Subcutaneous abdominal adipose tissue (tissue), 5 donors: Measurements from ENCODE around the gene LRRC9.

Source experiments
- H3K27ac ChIP-seq: one replicate; pipeline ENCODE4 v1.7.0; 2013; ENCODE audit warnings: low read depth, mild to moderate bottlenecking, inconsistent platforms, low read length, moderate library complexity
- H3K27me3 ChIP-seq, 5 donors: one replicate each; pipeline ENCODE4 v1.7.0; 2013; ENCODE audit warnings: low read length in 5 of 5, inconsistent platforms in 1 of 5; ENCODE audit not compliant: control insufficient read depth in 5 of 5, insufficient read depth in 4 of 5
- H3K36me3 ChIP-seq, 5 donors: one replicate each; pipeline ENCODE4 v1.7.0; 2013; ENCODE audit warnings: low read length in 5 of 5; ENCODE audit not compliant: control insufficient read depth in 5 of 5, insufficient read depth in 5 of 5
- H3K4me1 ChIP-seq, 5 donors: one replicate each; pipeline ENCODE4 v1.7.0; 2013; ENCODE audit warnings: low read length in 5 of 5, mild to moderate bottlenecking in 3 of 5, moderate library complexity in 1 of 5; ENCODE audit not compliant: control insufficient read depth in 5 of 5, insufficient read depth in 5 of 5
- H3K4me3 ChIP-seq, 5 donors: one replicate each; pipeline ENCODE4 v1.7.0; 2013; ENCODE audit warnings: low read length in 5 of 5, low read depth in 1 of 5
- H3K9ac ChIP-seq, 5 donors: one replicate each; pipeline ENCODE4 v1.7.0; 2013; ENCODE audit warnings: low read length in 5 of 5, mild to moderate bottlenecking in 4 of 5, moderate library complexity in 3 of 5
- H3K9me3 ChIP-seq, 5 donors: one replicate each; pipeline ENCODE4 v1.7.0; 2013; ENCODE audit warnings: low read length in 5 of 5; ENCODE audit not compliant: control insufficient read depth in 5 of 5
- donor health status: healthy.
- donor health status: healthy.
- donor health status: healthy.
- donor health status: healthy.
- donor health status: healthy.

The LRRC9 gene

DNA sequence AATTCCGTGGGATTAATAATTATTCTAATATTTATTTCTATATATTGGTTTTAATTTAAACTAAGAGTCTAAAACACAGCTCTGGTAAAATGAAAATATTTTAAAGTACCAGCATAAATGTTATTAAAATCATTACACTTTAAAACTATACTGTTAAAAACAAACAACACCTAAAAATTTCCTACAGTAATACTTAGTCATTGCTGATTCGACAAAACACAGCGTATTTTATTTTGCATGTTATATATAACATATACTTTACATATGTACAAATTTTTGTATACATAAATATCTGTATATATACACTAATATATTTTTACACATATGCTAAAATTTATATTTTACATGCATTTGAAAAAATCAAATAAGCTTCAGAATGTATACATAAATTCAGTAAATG, 165.7 kb downstream of the LRRC9 start:
- Histone ChIP-seq H3K9me3 (no peaks in the 10 kb centered on the region), H3K4me3 (no peak overlapping the region), H3K27ac (no peak overlapping the region), H3K9ac (no peak overlapping the region), H3K36me3 (no peaks in the 10 kb centered on the region), H3K4me1 (peaks cover 0 to 2% (median 0%) of the 10 kb centered on the region in 5 donors), H3K27me3 (no peaks in the 10 kb centered on the region)

DNA sequence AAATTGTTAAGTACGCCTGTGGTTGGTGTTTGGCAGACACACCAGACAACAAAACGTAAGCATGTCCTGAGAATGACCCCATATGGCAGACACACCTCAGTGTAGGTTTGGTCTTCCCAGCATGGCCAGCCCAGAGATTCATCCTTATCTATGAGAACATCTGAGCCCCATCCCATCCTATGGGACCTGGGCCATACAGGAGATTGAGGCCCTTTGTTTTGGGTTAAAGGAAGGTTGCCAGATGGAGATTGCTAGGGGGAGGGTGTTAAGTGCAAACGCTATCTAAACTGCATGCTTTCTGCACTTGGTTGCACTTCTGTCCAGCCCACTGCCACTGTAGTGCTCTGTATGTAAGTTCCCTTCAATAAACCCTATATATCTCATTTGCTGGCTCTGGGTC, 167.7 kb downstream of the LRRC9 start:
- H3K27ac ChIP-seq, result no peak overlapping the region

DNA sequence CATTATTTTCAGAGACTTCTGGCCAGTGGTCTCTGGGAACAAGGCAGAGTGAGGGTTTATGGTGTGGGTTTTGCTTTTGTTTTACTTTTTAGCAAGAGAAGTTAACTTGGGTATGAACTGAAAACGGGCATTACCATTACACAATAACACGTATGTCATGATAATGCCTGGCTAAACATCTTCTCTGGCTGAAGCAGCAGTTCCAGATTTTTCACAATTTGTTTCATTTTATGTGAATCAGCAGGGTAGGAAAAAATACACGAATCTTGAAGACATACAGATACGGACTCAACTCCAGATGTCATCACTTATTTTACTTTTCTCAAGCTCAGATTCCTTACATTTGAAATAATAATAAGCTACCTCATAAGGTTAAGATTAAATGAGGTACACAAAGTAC, 169.3 kb downstream of the LRRC9 start:
- Histone ChIP-seq H3K27ac (no peak overlapping the region), H3K9ac (no peak overlapping the region), H3K4me3 (no peak overlapping the region), H3K4me1 (peaks cover 0 to 19% (median 15%) of the 10 kb centered on the region in 5 donors), H3K9me3 (no peaks in the 10 kb centered on the region), H3K27me3 (no peaks in the 10 kb centered on the region), H3K36me3 (no peaks in the 10 kb centered on the region)

More for the DNA sequence above, 167.7 kb downstream of the LRRC9 start:
- Histone ChIP-seq H3K36me3 (no peaks in the 10 kb centered on the region), H3K27me3 (no peaks in the 10 kb centered on the region), H3K9ac (no peak overlapping the region), H3K4me3 (no peak overlapping the region), H3K9me3 (no peaks in the 10 kb centered on the region), H3K4me1 (peaks cover 0 to 6% (median 2%) of the 10 kb centered on the region in 5 donors)

DNA sequence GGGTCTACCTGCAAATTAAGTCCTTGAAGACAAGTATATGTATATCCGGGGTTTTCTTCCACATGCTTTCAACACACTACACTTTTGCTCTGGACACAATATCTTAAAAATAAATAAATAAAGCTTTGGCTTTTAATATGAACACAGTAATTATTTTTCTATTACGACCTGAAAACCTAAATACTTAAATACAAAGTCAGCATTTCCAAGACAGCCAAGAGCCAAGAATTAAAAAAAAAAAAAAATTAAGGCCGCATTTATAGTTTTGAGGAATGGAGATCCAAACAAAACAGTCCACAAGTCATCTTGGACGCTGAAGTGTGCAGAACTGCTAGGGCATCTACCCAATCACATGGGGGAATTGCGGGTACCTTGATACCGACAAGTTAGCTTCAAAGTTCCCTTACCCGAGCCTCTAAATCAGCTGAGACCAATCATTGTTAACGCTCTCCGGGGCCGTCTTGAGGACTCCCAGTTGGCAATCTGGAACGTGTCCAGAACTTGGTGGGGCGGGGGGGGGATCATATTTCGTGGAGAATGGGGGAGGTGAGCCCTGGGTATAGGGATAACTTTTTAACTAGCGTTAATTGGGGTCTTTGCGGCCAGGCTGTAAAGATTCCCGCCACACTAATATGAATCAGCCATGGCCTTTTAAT, 171.0 kb downstream of the LRRC9 start:
- Histone ChIP-seq H3K27me3 (no peaks in the 10 kb centered on the region), H3K36me3 (no peaks in the 10 kb centered on the region), H3K9me3 (no peaks in the 10 kb centered on the region), H3K4me3 (peak overlapping the region; percentile 76 to 97 (median 94)), H3K9ac (peak overlapping the region; percentile 29 to 97 (median 95)), H3K4me1 (peaks cover 0 to 26% (median 21%) of the 10 kb centered on the region in 5 donors), H3K27ac (peak overlapping the region; percentile 91)

DNA sequence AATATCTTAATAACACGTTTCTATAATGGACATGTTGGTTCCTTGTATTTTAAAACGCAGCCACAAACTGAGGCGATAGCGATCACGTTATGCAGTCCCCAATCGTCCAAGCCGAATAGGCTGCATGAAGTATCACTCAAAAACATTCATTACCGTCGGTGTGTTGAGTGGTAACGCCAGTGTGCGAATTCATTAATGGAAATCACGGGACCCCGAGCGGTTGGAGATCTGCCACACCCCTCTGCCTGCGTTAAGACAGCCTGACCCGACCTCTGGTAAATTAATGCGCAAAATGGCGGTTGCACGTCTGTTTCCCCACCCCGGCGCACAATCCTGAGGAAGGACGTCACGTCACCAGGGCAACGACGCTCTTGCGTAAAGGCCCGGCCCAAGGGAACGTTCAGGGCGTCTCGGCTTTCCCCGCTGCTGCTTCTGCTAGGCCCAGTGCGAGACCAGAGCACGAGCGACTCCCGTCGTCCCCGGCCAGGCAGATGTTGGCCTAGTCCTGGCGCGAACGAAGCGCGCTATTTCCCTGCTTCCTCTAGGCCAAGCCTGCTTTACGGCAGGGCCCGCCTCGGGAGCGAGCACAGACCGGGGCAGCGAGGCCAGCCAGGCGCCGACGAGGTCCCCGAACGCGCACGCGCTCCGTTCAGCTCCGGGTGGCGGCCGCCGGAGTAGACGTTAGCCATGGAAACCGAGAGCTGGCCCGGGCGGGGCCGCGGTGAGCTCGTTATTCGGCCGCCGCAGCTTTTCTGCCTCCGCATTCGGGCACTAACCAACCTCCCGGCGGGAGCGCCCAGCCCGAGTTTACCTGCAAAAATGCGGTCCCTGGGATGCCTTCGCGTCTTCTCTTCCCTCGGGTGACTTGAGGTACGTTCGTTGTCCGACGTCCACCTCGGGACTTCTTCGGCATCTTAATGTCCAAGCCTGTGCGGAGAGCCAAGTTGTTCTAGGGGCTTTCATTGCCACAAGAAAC, 171.9 kb downstream of the LRRC9 start, which contains the start of gene PCNX4:
Gene PCNX4 (plus strand): TSS at position 374 of the 976 bp plus-strand sequence. CDS start 15,716 bp downstream, outside the sequence.
- Histone ChIP-seq H3K9ac (peak within 1 kb of the TSS; percentile 85 to 97 (median 95)), H3K27me3 (no peaks in the 10 kb centered on the region), H3K4me3 (peak within 1 kb of the TSS; percentile 76 to 97 (median 94)), H3K36me3 (no peaks in the 10 kb centered on the region), H3K4me1 (peaks cover 0 to 26% (median 21%) of the 10 kb centered on the region in 5 donors), H3K27ac (peak within 1 kb of the TSS; percentile 91), H3K9me3 (no peaks in the 10 kb centered on the region)

DNA sequence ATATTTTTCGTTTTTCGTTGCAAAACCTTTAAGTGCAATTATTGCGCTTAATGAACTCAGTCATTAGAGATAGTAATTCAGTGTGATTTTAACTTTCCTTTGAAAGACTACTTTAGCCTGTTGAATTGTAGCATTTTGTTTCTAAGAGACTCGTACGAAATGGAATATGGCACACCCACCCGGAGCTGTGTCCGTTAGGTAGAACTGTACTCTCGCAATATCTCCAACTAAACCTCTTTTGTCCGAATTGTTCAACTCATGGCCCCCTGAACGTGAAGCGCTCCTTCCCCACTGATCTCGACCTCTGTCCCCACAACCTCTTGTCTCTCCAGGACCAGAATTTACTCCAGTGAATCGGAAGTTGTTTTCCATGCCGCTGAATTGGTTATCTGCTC, 172.6 kb downstream of the LRRC9 start:
- H3K36me3 ChIP-seq, result no peaks in the 10 kb centered on the region
- peaks cover 0 to 26% (median 21%) of the 10 kb centered on the region in 5 donors for H3K4me1 ChIP-seq
- peak overlapping the region; percentile 85 to 97 (median 95) for H3K9ac ChIP-seq
- peak overlapping the region; percentile 76 to 96 (median 94) for H3K4me3 ChIP-seq
- no peaks in the 10 kb centered on the region for H3K9me3 ChIP-seq
- no peaks in the 10 kb centered on the region for H3K27me3 ChIP-seq
- peak overlapping the region; percentile 91 for H3K27ac ChIP-seq

DNA sequence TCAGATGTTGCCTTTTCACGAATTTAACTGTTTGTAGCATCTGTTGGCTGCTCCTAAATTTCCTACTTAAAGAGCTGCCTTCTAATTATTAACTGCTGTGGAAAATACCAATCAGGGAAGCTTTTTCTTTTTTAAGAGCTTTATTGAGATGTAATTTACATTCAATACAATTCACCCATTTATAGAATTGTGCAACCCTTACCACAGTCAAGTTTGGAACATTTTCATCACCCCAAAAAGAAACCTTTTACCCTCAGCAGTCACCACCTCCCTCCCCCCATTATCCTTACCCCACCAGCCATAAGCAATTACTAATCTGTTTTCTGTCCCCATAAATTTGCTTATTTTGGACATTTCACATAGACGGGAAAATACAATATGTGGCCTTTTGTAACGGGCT, 173.1 kb downstream of the LRRC9 start:
- Histone ChIP-seq H3K27ac (peak overlapping the region; percentile 91), H3K36me3 (peaks cover 0 to 5% (median 2%) of the 10 kb centered on the region in 5 donors), H3K4me1 (peaks cover 0 to 26% (median 21%) of the 10 kb centered on the region in 5 donors), H3K9me3 (no peaks in the 10 kb centered on the region), H3K27me3 (no peaks in the 10 kb centered on the region), H3K9ac (peak overlapping the region; percentile 85 to 97 (median 95)), H3K4me3 (peak overlapping the region; percentile 76 to 96 (median 94))

DNA sequence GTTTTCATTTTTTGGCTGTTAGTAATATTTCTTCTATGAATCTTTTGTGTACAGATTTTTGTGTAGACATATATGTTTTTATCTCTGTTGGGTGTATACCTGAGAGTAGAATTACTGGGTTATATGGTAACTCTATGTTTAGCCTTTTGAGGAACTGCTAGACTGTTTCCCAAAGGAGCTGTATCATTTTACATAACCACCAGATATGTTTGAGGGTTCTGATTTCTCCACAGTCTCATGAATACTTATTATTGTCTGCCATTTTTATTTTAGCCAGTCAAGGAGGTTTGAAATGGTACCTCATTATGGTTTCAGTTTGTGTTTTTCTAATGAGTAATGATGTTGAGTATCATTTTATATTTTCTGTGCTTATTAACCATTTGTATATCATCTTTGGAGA, 173.7 kb downstream of the LRRC9 start:
- H3K4me3 ChIP-seq, result peak overlapping the region in 2 of 5 donors; percentile 76 to 94
- no peaks in the 10 kb centered on the region for H3K9me3 ChIP-seq
- H3K9ac ChIP-seq, result peak overlapping the region in 1 of 5 donors; percentile 11
- H3K27me3 ChIP-seq, result no peaks in the 10 kb centered on the region
- H3K36me3 ChIP-seq, result peaks cover 0 to 6% (median 4%) of the 10 kb centered on the region in 5 donors
- H3K27ac ChIP-seq, result peak overlapping the region; percentile 91
- H3K4me1 ChIP-seq, result peaks cover 0 to 26% (median 21%) of the 10 kb centered on the region in 5 donors

DNA sequence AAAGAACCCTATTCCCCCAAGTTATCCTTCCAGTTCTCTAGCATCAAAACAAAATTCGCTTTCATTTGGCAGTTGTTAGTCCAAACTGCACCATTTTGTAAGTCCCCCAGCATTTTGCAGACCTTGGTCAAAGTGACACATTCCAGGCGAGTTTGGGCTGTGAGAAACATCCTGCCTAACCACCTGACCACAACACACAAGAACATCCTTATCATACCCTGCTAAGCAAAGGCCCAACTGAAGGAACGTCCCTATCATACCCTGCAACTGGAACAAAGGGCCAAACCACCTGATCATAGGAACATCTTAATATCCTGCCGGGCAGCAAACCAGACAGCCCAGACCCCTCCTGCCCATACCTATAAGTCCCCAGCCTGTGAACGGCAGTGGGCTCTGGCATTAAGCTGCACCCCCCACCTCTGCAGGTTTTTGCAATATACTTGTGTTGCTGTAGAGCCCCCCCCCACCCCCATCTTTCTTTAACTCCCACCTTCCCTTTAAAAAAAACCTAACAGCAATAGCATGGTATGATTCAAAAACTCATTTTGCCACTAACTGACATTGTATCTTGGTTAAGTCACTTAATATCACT, 174.5 kb downstream of the LRRC9 start:
- Histone ChIP-seq H3K27me3 (no peaks in the 10 kb centered on the region), H3K27ac (no peak overlapping the region), H3K9ac (peak overlapping the region in 1 of 5 donors; percentile 11), H3K4me3 (no peak overlapping the region), H3K4me1 (peaks cover 0 to 26% (median 21%) of the 10 kb centered on the region in 5 donors), H3K9me3 (no peaks in the 10 kb centered on the region), H3K36me3 (peaks cover 0 to 6% (median 4%) of the 10 kb centered on the region in 5 donors)
